ENCODE measurements around the gene DAZAP1.
A peak's percentile ranks its signal among the peaks of the same experiment; 100 is the strongest.

DAZAP1 gene

DNA sequence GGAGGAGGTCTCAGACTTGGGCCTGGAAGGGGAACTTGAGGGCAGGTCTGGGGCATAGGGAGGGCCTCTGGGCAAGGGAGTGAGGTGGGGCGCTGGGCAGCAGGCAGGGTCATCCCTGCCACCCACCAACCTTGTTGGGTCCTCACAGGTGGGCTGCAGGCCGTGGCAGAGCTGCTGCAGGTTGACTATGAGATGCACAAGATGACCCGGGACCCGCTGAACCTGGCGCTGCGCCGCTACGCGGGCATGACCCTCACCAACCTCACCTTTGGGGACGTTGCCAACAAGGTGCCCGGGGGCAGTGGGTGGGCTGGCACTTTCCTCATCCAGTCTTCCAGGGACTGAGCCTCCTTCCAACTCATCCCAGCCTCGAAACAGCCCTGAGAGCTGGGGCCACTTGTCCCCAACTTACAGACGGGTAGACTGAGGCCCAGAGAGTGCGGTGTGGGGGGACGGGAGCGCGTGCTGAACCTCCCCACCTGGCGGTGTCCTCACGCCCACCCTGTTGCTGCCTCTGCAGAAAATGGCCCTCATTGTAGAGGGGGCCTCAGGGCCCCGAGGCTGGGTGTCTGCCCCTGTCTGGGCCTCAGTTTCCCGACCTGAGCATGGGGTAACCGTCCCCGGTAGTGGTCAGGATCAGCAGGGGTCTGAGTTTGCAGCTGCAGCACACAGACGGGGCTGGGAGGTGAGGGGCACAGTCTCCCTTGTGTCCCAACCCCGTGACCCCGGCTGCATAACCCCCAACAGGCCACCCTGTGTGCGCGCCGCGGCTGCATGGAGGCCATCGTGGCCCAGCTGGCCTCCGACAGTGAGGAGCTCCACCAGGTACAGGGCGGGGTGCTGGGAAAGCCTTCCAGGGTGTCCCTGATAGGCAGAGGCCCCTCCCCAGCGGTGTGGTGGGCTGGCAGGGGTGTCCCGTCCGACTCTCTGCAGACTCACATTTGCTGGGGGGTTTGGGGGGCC is 52.9 kb downstream of the DAZAP1 start:
- TF ChIP-seq, protein P1, sequence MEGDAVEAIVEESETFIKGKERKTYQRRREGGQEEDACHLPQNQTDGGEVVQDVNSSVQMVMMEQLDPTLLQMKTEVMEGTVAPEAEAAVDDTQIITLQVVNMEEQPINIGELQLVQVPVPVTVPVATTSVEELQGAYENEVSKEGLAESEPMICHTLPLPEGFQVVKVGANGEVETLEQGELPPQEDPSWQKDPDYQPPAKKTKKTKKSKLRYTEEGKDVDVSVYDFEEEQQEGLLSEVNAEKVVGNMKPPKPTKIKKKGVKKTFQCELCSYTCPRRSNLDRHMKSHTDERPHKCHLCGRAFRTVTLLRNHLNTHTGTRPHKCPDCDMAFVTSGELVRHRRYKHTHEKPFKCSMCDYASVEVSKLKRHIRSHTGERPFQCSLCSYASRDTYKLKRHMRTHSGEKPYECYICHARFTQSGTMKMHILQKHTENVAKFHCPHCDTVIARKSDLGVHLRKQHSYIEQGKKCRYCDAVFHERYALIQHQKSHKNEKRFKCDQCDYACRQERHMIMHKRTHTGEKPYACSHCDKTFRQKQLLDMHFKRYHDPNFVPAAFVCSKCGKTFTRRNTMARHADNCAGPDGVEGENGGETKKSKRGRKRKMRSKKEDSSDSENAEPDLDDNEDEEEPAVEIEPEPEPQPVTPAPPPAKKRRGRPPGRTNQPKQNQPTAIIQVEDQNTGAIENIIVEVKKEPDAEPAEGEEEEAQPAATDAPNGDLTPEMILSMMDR (IDR thresholded peaks at IDR 0.05; ENCODE audit: control insufficient read depth, insufficient read depth, low read depth, low read length, missing control alignments) = no peak
- no peak overlapping the region for H3K4me3 ChIP-seq (ENCODE audit: control insufficient read depth, low read depth, low read length)
- no peak for DNase-seq (ENCODE audit: low read depth)

DNA sequence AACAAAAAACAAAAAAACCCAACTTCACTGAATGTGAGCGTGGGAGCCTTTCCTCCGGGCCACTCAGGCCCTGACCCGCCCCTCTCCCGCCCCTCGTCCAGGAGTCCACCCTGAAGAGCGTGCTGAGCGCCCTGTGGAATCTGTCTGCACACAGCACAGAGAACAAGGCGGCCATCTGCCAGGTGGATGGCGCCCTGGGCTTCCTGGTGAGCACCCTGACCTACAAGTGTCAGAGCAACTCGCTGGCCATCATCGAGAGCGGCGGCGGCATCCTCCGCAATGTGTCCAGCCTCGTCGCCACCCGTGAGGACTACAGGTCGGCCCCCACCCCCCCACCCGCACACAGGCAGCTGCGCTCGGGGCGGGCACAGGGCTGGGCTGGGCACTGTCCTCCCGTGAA is 54.5 kb downstream of the DAZAP1 start:
- H3K4me3 ChIP-seq (ENCODE audit: control insufficient read depth, low read depth, low read length) = no peak overlapping the region
- TF ChIP-seq, protein P1 (IDR thresholded peaks at IDR 0.05; ENCODE audit: control insufficient read depth, insufficient read depth, low read depth, low read length, missing control alignments) = no peak
- no peak for DNase-seq (ENCODE audit: low read depth)

DNA sequence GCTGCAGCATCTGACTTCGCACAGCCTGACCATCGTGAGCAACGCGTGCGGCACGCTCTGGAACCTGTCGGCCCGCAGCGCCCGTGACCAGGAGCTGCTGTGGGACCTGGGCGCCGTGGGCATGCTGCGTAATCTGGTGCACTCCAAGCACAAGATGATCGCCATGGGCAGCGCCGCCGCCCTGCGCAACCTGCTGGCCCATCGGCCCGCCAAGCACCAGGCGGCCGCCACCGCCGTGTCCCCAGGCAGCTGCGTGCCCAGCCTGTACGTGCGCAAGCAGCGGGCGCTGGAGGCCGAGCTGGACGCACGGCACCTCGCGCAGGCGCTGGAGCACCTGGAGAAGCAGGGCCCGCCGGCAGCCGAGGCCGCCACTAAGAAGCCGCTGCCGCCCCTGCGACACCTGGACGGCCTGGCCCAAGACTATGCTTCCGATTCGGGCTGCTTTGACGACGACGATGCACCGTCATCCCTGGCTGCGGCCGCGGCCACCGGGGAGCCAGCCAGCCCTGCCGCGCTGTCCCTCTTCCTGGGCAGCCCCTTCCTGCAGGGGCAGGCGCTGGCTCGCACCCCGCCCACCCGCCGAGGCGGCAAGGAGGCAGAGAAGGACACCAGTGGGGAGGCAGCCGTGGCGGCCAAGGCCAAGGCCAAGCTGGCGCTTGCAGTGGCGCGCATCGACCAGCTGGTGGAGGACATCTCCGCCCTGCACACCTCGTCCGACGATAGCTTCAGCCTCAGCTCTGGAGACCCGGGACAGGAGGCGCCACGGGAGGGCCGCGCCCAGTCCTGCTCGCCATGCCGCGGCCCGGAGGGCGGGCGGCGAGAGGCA is 58.0 kb downstream of the DAZAP1 start:
- no peak overlapping the region for H3K4me3 ChIP-seq (ENCODE audit: control insufficient read depth, low read depth, low read length)
- TF ChIP-seq, protein P1 (IDR thresholded peaks at IDR 0.05; ENCODE audit: control insufficient read depth, insufficient read depth, low read depth, low read length, missing control alignments) = peak; percentile 61
- peak; percentile 18 for DNase-seq (ENCODE audit: low read depth)

DNA sequence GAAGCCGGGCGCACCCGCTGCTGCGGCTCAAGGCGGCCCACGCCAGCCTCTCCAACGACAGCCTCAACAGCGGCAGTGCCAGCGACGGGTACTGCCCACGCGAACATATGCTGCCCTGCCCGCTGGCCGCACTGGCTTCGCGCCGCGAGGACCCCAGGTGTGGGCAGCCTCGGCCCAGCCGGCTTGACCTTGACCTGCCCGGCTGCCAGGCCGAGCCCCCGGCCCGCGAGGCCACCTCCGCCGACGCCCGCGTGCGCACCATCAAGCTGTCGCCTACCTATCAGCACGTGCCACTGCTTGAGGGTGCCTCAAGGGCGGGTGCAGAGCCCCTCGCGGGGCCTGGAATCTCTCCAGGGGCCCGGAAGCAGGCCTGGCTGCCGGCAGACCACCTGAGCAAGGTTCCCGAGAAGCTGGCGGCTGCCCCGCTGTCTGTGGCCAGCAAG is 58.7 kb downstream of the DAZAP1 start:
- DNase-seq (ENCODE audit: low read depth) = no peak
- TF ChIP-seq, protein P1 (IDR thresholded peaks at IDR 0.05; ENCODE audit: control insufficient read depth, insufficient read depth, low read depth, low read length, missing control alignments) = no peak
- H3K4me3 ChIP-seq (ENCODE audit: control insufficient read depth, low read depth, low read length) = no peak overlapping the region

DNA sequence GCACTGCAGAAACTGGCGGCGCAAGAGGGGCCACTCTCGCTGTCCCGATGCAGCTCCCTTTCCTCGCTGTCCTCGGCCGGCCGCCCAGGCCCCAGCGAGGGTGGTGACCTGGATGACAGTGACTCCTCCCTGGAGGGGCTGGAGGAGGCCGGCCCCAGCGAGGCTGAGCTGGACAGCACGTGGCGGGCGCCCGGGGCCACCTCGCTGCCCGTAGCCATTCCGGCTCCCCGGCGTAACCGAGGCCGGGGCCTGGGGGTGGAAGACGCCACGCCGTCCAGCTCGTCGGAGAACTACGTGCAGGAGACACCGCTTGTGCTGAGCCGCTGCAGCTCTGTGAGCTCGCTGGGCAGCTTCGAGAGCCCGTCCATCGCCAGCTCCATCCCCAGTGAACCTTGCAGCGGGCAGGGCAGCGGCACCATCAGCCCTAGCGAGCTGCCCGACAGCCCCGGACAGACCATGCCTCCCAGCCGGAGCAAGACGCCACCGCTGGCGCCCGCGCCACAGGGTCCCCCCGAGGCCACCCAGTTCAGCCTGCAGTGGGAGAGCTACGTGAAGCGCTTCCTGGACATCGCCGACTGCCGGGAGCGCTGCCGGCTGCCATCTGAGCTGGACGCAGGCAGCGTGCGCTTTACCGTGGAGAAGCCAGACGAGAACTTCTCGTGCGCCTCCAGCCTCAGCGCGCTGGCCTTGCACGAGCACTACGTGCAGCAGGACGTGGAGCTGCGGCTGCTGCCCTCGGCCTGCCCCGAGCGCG is 59.3 kb downstream of the DAZAP1 start:
- DNase-seq (ENCODE audit: low read depth) = no peak
- TF ChIP-seq, protein P1 (IDR thresholded peaks at IDR 0.05; ENCODE audit: control insufficient read depth, insufficient read depth, low read depth, low read length, missing control alignments) = no peak
- no peak overlapping the region for H3K4me3 ChIP-seq (ENCODE audit: control insufficient read depth, low read depth, low read length)

DNA sequence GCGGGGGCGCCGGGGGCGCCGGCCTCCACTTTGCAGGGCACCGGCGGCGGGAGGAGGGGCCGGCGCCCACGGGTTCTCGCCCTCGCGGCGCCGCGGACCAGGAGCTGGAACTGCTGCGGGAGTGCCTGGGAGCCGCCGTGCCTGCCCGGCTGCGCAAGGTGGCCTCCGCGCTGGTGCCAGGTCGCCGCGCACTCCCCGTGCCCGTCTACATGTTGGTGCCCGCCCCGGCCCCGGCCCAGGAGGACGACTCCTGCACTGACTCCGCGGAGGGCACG is 59.8 kb downstream of the DAZAP1 start:
- no peak for DNase-seq (ENCODE audit: low read depth)
- TF ChIP-seq, protein P1 (IDR thresholded peaks at IDR 0.05; ENCODE audit: control insufficient read depth, insufficient read depth, low read depth, low read length, missing control alignments) = no peak
- H3K4me3 ChIP-seq (ENCODE audit: control insufficient read depth, low read depth, low read length) = no peak overlapping the region
